ENCODE measurements around the gene SIGLEC11. TPM values are rescaled to one million over a fixed set of nuclear protein-coding genes. Genes with fewer than 3 reads are reported as not detected.

The SIGLEC11 gene
- total and polyA plus RNA-seq, 7 donors = 0.60 to 2.5 (median 1.6) TPM; not detected in 1

DNA sequence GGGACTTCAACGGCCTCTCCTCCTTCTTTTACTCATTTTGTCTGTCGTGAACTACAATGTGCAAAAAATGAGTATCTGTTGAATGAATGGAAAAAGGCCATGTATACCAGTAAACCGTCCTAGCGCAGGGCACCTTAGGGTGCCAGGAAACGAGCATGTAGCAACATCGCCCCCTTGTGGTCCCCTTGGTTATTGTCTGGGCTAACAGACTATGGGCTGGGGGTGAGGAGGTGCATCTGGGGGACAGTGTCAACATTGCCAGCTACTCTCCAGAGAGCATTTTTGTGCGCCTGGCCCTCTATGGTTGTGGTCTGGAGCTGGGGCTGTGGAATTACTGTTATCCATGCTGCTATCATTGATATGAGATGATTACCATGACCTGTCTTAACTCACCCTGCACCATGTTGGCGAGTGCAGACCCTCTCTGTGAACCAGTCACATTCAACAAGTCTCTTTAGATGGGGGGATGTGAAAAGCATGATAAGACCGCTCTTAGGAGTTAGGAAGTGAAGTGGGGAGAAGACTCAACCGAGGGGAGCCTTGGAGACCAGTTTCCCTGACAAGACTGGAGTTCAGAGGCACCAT lies 22.8 kb upstream of the SIGLEC11 start:
- H3K27ac ChIP-seq = no peak overlapping the region
- 39 to 54% methylated on average over 10 of the region's 10 CpGs for WGBS, 2 donors
- H3K4me1 ChIP-seq = peaks cover 0 to 3% (median 1%) of the 10 kb centered on the region in 4 donors
- intact Hi-C loops (cut with DNase I) = loop anchor here (1.0 kb wide), 1 partner anchor 46 kb away; no protein-coding TSS in a partner anchor
- H3K36me3 ChIP-seq = peaks cover 10 to 73% (median 23%) of the 10 kb centered on the region in 4 donors
- TF ChIP-seq EP300 (IDR thresholded peaks at IDR 0.05) = no peak
- TF ChIP-seq, protein P1, sequence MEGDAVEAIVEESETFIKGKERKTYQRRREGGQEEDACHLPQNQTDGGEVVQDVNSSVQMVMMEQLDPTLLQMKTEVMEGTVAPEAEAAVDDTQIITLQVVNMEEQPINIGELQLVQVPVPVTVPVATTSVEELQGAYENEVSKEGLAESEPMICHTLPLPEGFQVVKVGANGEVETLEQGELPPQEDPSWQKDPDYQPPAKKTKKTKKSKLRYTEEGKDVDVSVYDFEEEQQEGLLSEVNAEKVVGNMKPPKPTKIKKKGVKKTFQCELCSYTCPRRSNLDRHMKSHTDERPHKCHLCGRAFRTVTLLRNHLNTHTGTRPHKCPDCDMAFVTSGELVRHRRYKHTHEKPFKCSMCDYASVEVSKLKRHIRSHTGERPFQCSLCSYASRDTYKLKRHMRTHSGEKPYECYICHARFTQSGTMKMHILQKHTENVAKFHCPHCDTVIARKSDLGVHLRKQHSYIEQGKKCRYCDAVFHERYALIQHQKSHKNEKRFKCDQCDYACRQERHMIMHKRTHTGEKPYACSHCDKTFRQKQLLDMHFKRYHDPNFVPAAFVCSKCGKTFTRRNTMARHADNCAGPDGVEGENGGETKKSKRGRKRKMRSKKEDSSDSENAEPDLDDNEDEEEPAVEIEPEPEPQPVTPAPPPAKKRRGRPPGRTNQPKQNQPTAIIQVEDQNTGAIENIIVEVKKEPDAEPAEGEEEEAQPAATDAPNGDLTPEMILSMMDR (IDR thresholded peaks at IDR 0.05) = peak; percentile 62 to 89 (median 81)
- no peak for TF ChIP-seq POLR2AphosphoS5 (IDR thresholded peaks at IDR 0.05)
- no peak for TF ChIP-seq POLR2A (IDR thresholded peaks at IDR 0.05)
- no peak overlapping the region for H3K4me3 ChIP-seq
- H3K27me3 ChIP-seq = no peaks in the 10 kb centered on the region
- DNase-seq = no peak
- H3K9me3 ChIP-seq = no peaks in the 10 kb centered on the region

DNA sequence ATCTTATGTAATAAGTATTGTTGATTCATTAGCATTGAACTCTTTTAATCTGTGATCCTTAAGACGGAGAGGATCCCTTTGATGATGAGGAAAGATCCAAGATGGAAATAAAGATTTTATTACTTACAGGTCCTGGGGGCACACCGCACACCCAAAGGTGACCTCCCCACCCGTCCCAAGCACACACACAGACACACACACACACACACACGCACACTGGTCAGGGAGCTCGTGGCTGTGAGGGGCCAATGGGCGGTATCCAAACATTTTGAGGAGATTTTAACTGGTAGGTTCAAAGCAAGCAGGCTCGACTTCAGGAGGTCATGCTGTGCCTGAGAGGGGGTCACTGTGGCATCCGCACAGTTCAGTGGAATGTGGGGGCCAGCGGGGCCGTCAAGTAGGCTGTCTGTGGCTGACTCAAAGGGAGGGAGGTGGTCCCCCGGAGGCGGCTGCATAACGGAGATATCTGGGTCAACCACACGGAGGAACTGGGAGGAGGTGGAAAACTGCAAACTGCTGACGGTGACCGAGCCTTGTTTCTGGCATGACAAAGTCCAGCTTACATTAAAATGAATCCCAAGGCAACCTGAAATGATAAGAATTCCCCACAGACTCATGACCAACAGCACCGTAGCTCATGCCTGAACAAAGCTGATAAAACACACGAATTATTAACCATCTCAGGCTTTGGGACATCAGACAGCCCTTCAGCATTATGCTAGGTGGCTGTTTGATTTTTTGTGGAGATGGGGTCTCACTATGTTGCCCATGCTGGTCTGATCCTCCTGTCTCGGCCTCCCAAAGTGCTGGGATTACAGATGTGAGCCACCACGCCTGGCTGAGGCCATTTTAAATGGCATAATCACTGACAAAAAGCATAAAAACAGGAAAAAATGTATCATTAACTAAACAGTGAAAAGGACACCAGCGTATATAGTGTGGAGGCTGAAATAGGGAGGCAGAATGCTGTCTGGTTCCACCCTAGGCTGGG lies 20.9 kb upstream of the SIGLEC11 start:
- no peak for TF ChIP-seq POLR2A (IDR thresholded peaks at IDR 0.05)
- no peak for TF ChIP-seq POLR2AphosphoS5 (IDR thresholded peaks at IDR 0.05)
- TF ChIP-seq EP300 (IDR thresholded peaks at IDR 0.05) = no peak
- TF ChIP-seq, protein P1 (IDR thresholded peaks at IDR 0.05) = no peak
- Histone ChIP-seq H3K4me3 (no peak overlapping the region), H3K9me3 (no peaks in the 10 kb centered on the region), H3K27ac (no peak overlapping the region), H3K4me1 (peaks cover 0 to 21% (median 19%) of the 10 kb centered on the region in 4 donors), H3K36me3 (peaks cover 6 to 74% (median 19%) of the 10 kb centered on the region in 4 donors), H3K27me3 (no peaks in the 10 kb centered on the region)
- intact Hi-C loops (cut with DNase I) = no loop called here
- no peak for DNase-seq
- 86 to 90% methylated on average over 21 of the region's 21 CpGs for WGBS, 2 donors

DNA sequence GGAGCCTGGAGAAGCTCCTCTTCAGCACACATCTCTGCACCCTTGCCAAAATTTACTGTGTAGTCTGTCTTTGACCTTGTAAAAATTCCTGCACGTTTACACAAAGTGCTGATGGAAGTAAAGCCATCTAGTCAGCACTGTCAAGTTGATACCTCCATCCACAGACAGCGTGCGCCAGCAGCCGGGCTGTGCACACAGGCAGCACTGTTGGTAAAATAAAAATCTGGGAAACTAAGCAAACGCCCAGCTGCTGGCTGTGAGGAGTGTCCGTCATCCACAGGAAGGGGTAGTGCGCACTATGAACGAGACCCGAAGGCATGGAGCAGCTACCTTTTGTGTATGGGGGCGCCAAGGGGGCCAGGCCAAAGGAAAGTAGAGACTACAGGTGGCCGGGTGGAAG lies 17.4 kb upstream of the SIGLEC11 start:
- no peaks in the 10 kb centered on the region for H3K27me3 ChIP-seq
- peak overlapping the region in 1 of 4 donors; percentile 20 for H3K27ac ChIP-seq
- no peaks in the 10 kb centered on the region for H3K9me3 ChIP-seq
- H3K4me1 ChIP-seq = peaks cover 0 to 23% (median 19%) of the 10 kb centered on the region in 4 donors
- peaks cover 0 to 57% (median 2%) of the 10 kb centered on the region in 4 donors for H3K36me3 ChIP-seq
- DNase-seq = no peak
- WGBS, 2 donors = 84 to 88% methylated on average over 11 of the region's 11 CpGs
- intact Hi-C loops (cut with DNase I) = no loop called here
- H3K4me3 ChIP-seq = no peak overlapping the region
- TF ChIP-seq POLR2A (IDR thresholded peaks at IDR 0.05) (no peak), EP300 (IDR thresholded peaks at IDR 0.05) (no peak), POLR2AphosphoS5 (IDR thresholded peaks at IDR 0.05) (peak in 2 of 4 donors; percentile 17 to 34)

DNA sequence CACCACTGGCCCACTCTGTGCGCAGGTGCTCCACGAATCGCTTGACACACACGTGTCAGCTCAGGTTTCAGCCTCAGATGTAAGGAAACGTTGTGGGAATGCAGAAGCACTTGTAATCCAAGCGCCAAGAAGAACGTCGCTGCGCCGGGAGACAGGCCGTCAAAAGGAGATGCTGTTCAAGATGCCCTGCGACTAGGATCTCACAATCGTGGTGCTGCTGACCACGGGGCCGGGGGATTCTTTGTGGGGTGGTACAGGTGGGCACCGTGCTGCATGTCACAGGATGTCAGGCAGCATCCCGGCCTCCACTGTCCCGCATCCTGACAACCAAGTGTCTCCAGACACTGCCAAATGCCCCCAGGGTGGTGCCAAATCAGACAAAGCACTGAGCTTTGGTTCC lies 16.9 kb upstream of the SIGLEC11 start:
- TF ChIP-seq POLR2A (IDR thresholded peaks at IDR 0.05) = no peak
- no peak for TF ChIP-seq POLR2AphosphoS5 (IDR thresholded peaks at IDR 0.05)
- TF ChIP-seq EP300 (IDR thresholded peaks at IDR 0.05) = no peak
- TF ChIP-seq, protein P1 (IDR thresholded peaks at IDR 0.05) = no peak
- intact Hi-C loops (cut with DNase I) = no loop called here
- no peak for DNase-seq
- Histone ChIP-seq H3K27me3 (no peaks in the 10 kb centered on the region), H3K36me3 (peaks cover 0 to 57% (median 2%) of the 10 kb centered on the region in 4 donors), H3K9me3 (no peaks in the 10 kb centered on the region), H3K27ac (peak overlapping the region in 1 of 4 donors; percentile 12), H3K4me3 (no peak overlapping the region), H3K4me1 (peaks cover 0 to 23% (median 19%) of the 10 kb centered on the region in 4 donors)
- WGBS, 2 donors = 85 to 94% methylated on average over 18 of the region's 18 CpGs

DNA sequence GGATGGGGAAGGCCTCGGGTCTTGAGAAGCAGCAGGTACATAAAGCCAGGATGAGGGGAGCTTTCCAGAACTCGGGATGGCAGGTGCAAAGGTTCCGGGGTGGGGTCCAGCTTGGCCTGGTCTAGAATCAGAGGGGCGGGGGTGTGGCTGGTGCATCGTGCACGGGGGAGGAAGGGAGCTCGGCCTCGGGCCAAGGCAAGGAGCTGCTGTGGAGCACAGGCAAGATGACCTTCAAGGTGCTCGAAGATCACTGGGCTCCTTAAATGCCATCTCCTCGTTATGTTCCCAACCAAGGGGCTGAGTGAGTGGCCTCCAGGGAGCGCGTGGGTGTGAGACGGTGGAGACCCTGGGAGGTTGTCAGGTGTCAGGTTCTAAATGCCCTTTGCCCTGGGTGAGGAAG lies 16.1 kb upstream of the SIGLEC11 start:
- Histone ChIP-seq H3K36me3 (peaks cover 0 to 54% (median 2%) of the 10 kb centered on the region in 4 donors), H3K9me3 (no peaks in the 10 kb centered on the region), H3K4me3 (no peak overlapping the region), H3K27me3 (no peaks in the 10 kb centered on the region), H3K4me1 (peaks cover 0 to 26% (median 23%) of the 10 kb centered on the region in 4 donors), H3K27ac (no peak overlapping the region)
- 72 to 84% methylated on average over 13 of the region's 13 CpGs for WGBS, 2 donors
- no peak for DNase-seq
- intact Hi-C loops (cut with DNase I) = no loop called here
- TF ChIP-seq EP300 (IDR thresholded peaks at IDR 0.05) (no peak), POLR2AphosphoS5 (IDR thresholded peaks at IDR 0.05) (no peak), POLR2A (IDR thresholded peaks at IDR 0.05) (no peak)
- TF ChIP-seq, protein P1 (IDR thresholded peaks at IDR 0.05) = no peak
